Left hindlimb (tissue), 1 donor: ENCODE data around the gene DPRX.
"Not testable (repeated sequence)": the region's sequence is repeated elsewhere in the genome, so short reads cannot be mapped to it uniquely, and the experiment has no call there.

Source experiments
- DNase-seq: peaks from one replicate; pipeline ENCODE4 v3.0.0-alpha.2; 2018

Gene DPRX

GRCh38 chr19:53647350-53647749, 15.6 kb downstream of the DPRX start:
- DNase-seq, result no peak

- DNase-seq, result no peak
Observed at GRCh38 chr19:53647792-53648191, 16.0 kb downstream of the DPRX start.

GRCh38 chr19:53649746-53650593, 18.2 kb downstream of the DPRX start:
- no peak for DNase-seq

GRCh38 chr19:53652476-53652875, 20.7 kb downstream of the DPRX start:
- DNase-seq, result no peak

- no peak for DNase-seq
Observed at GRCh38 chr19:53655042-53655665, 23.4 kb downstream of the DPRX start.

GRCh38 chr19:53657330-53657729, 25.5 kb downstream of the DPRX start:
- no peak for DNase-seq

- no peak for DNase-seq
Observed at GRCh38 chr19:53657778-53658177, 26.0 kb downstream of the DPRX start.

- DNase-seq, result no peak
Observed at GRCh38 chr19:53659292-53659691, 27.5 kb downstream of the DPRX start.

GRCh38 chr19:53660584-53660983, 28.8 kb downstream of the DPRX start:
- no peak for DNase-seq

GRCh38 chr19:53662209-53662608, 30.4 kb downstream of the DPRX start:
- DNase-seq, result no peak

- no peak for DNase-seq
Observed at GRCh38 chr19:53664152-53664551, 32.4 kb downstream of the DPRX start.

- DNase-seq, result no peak
Observed at GRCh38 chr19:53664760-53665159, 33.0 kb downstream of the DPRX start.

GRCh38 chr19:53666331-53666730, 34.5 kb downstream of the DPRX start:
- not testable (repeated sequence) for DNase-seq

GRCh38 chr19:53668804-53669203, 37.0 kb downstream of the DPRX start:
- not testable (repeated sequence) for DNase-seq

GRCh38 chr19:53670345-53670744, 38.5 kb downstream of the DPRX start:
- DNase-seq, result no peak

- no peak for DNase-seq
Observed at GRCh38 chr19:53671663-53672062, 39.9 kb downstream of the DPRX start.
